ENCODE results near the gene TENM4.

DNA sequence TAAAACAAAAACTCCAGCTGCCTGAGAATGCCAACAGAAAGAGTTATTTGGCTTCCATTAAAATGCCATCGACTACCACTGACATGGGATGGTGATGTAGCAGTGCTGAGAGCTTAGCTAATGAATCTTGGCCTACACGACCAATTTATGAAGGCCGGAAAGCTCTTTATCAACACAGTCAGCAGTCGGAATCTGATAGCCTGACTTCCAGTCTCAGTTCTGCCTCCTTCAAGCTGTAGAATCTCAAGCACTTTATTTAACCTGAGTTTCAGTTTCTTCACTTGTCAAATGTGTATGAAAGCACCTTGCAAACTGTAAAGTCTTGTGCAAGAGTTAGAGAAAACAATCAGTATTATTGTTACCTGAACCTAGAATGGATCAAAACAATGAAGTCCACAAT, 530.5 kb downstream of the TENM4 start:
- no peak for TF ChIP-seq POLR2A (IDR thresholded peaks at IDR 0.05)
- TF ChIP-seq, protein P1, sequence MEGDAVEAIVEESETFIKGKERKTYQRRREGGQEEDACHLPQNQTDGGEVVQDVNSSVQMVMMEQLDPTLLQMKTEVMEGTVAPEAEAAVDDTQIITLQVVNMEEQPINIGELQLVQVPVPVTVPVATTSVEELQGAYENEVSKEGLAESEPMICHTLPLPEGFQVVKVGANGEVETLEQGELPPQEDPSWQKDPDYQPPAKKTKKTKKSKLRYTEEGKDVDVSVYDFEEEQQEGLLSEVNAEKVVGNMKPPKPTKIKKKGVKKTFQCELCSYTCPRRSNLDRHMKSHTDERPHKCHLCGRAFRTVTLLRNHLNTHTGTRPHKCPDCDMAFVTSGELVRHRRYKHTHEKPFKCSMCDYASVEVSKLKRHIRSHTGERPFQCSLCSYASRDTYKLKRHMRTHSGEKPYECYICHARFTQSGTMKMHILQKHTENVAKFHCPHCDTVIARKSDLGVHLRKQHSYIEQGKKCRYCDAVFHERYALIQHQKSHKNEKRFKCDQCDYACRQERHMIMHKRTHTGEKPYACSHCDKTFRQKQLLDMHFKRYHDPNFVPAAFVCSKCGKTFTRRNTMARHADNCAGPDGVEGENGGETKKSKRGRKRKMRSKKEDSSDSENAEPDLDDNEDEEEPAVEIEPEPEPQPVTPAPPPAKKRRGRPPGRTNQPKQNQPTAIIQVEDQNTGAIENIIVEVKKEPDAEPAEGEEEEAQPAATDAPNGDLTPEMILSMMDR (IDR thresholded peaks at IDR 0.05) = no peak
